OCI-LY1 (cell line): ENCODE results near the gene FRMD4A.

Experiments used
- H2AFZ ChIP-seq: fragments of 200-600 bp; sonication (generic), shearing (Covaris generic); 2 replicates; pipeline ENCODE4 v1.6.0; 2014; ENCODE audit warnings: antibody characterized with exemption, mild to moderate bottlenecking, low read length
- H3F3A ChIP-seq: fragments of 200-600 bp; sonication (generic), shearing (Covaris generic); 2 replicates; pipeline ENCODE4 v1.6.0; 2014; ENCODE audit warnings: mild to moderate bottlenecking, antibody characterized with exemption, low read length, moderate library complexity; ENCODE audit not compliant: insufficient read depth
- H3K27ac ChIP-seq: fragments of 200-600 bp; sonication (generic); 2 replicates; pipeline ENCODE4 v1.5.1; 2014; ENCODE audit warnings: low read length, mixed run types, mild to moderate bottlenecking, low read depth; ENCODE audit not compliant: poor library complexity, severe bottlenecking
- H3K27me3 ChIP-seq: fragments of 200-600 bp; sonication (generic); 2 replicates; pipeline ENCODE4 v1.6.0; 2014; ENCODE audit warnings: antibody characterized with exemption, mild to moderate bottlenecking, low read length, moderate library complexity; ENCODE audit not compliant: insufficient read depth
- H3K36me3 ChIP-seq: fragments of 200-600 bp; sonication (generic); 2 replicates; pipeline ENCODE4 v1.6.1; 2014; ENCODE audit warnings: mild to moderate bottlenecking, antibody characterized with exemption, low read length, moderate library complexity, mixed read lengths; ENCODE audit not compliant: insufficient read depth
- H3K4me1 ChIP-seq: fragments of 200-600 bp; sonication (generic); 2 replicates; pipeline ENCODE4 v1.5.1; 2014; ENCODE audit warnings: mild to moderate bottlenecking, low read length, moderate library complexity; ENCODE audit not compliant: insufficient read depth, severe bottlenecking
- H3K4me2 ChIP-seq: fragments of 200-600 bp; sonication (generic), shearing (Covaris generic); 2 replicates; pipeline ENCODE4 v1.6.1; 2014; ENCODE audit warnings: low read length
- H3K4me3 ChIP-seq: fragments of 200-600 bp; sonication (generic); 2 replicates; pipeline ENCODE4 v1.5.1; 2014; ENCODE audit warnings: low read length, low read depth, mild to moderate bottlenecking, mixed read lengths; ENCODE audit not compliant: poor library complexity, severe bottlenecking
- H3K79me2 ChIP-seq: fragments of 200-600 bp; shearing (Covaris generic); 2 replicates; pipeline ENCODE4 v1.6.1; 2016; ENCODE audit warnings: mixed run types, low read length, mixed read lengths; ENCODE audit not compliant: insufficient read depth
- H3K9ac ChIP-seq: fragments of 200-600 bp; sonication (generic), shearing (Covaris generic); 2 replicates; pipeline ENCODE4 v1.6.1; 2014; ENCODE audit warnings: mild to moderate bottlenecking, low read length, mixed read lengths
- H3K9me2 ChIP-seq: fragments of 200-600 bp; sonication (generic), shearing (Covaris generic); 2 replicates; pipeline ENCODE4 v1.6.1; 2014; ENCODE audit warnings: low read depth, mild to moderate bottlenecking, low read length, mixed read lengths
- H3K9me3 ChIP-seq: fragments of 200-600 bp; shearing (Covaris generic); 2 replicates; pipeline ENCODE4 v1.6.1; 2014; ENCODE audit warnings: low read length, mixed read lengths
- H4K20me1 ChIP-seq: fragments of 200-600 bp; sonication (generic), shearing (Covaris generic); 2 replicates; pipeline ENCODE4 v1.6.0; 2016; ENCODE audit warnings: mild to moderate bottlenecking, low read length; ENCODE audit not compliant: insufficient read depth
- CTCF ChIP-seq: fragments of 200-600 bp; sonication (generic), shearing (Covaris generic); IDR thresholded peaks from 2 replicates; pipeline ENCODE4 v1.5.1; 2017; ENCODE audit warnings: mild to moderate bottlenecking, antibody characterized with exemption, low read length, moderate library complexity, mixed read lengths
- EZH2 ChIP-seq: fragments of 200-600 bp; sonication (generic), shearing (Covaris generic); IDR thresholded peaks from 2 replicates; pipeline ENCODE4 v1.8.0; 2017; ENCODE audit warnings: borderline replicate concordance, mixed run types, mild to moderate bottlenecking, antibody characterized with exemption, low read length, moderate library complexity, mixed read lengths

The FRMD4A gene

DNA sequence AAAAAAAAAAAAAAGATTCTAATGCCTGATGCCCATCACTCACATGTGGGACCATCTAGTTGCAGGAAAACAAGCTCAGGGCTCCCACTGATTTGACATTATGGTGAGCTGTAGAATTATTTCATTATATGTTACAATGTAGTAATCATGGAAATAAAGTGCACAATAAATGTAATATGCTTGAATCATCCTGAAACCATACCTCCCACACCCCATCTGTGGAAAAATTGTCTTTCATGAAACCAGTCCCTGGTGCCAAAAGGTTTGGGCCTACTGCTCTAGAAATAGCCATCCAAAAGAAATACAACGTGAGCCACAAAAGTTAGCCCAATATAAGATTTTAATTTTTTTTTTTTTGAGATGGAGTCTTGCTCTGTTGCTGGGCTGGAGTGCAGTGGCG, 478.8 kb downstream of the FRMD4A start:
- no peak overlapping the region for H3K9ac ChIP-seq
- no peaks in the 10 kb centered on the region for H3K27me3 ChIP-seq
- H3K79me2 ChIP-seq, result no peaks in the 10 kb centered on the region
- H3K9me2 ChIP-seq, result no peaks in the 10 kb centered on the region
- H2AFZ ChIP-seq, result no peak overlapping the region
- H3K36me3 ChIP-seq, result no peaks in the 10 kb centered on the region
- H3F3A ChIP-seq, result no peaks in the 10 kb centered on the region
- no peak overlapping the region for H3K27ac ChIP-seq
- H3K4me3 ChIP-seq, result no peak overlapping the region
- no peaks in the 10 kb centered on the region for H3K4me1 ChIP-seq
- no peaks in the 10 kb centered on the region for H3K9me3 ChIP-seq
- no peaks in the 10 kb centered on the region for H4K20me1 ChIP-seq
- TF ChIP-seq CTCF (no peak), EZH2 (no peak)
- no peak overlapping the region for H3K4me2 ChIP-seq

- no peaks in the 10 kb centered on the region for H3K9me3 ChIP-seq
- no peaks in the 10 kb centered on the region for H3K4me1 ChIP-seq
- no peak overlapping the region for H3K4me2 ChIP-seq
- no peaks in the 10 kb centered on the region for H3F3A ChIP-seq
- no peaks in the 10 kb centered on the region for H3K79me2 ChIP-seq
- no peaks in the 10 kb centered on the region for H3K27me3 ChIP-seq
- no peak for TF ChIP-seq EZH2
- no peaks in the 10 kb centered on the region for H4K20me1 ChIP-seq
- no peaks in the 10 kb centered on the region for H3K36me3 ChIP-seq
- no peak overlapping the region for H3K27ac ChIP-seq
- H2AFZ ChIP-seq, result no peak overlapping the region
- no peak overlapping the region for H3K4me3 ChIP-seq
- H3K9me2 ChIP-seq, result no peaks in the 10 kb centered on the region
- H3K9ac ChIP-seq, result no peak overlapping the region
These were observed 481.9 kb downstream of the FRMD4A start for GRCh38 chr10:13848520-13849445.

DNA sequence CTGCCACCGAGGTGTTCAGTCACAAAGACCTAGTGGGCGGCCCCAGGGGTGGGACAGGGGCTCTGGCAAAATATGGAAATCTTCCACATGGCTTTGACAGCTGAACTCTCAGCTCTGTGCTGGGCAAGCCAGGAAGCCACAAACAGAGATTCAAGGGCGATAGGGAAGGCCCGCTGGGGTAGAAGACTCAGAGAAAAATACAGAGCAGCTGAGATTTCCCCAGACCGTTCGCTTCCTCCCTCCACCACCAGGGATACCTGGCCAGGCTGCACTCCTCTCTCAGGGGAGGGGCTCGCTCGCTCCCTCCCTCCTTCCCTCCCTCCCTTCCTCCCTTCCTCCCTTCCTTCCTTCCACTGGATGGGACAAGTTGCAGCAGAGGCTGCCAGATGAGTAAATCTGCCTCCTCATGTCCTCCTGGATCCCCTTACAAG, 483.5 kb downstream of the FRMD4A start:
- Histone ChIP-seq H3K27ac (no peak overlapping the region), H3K9ac (no peak overlapping the region), H3K27me3 (no peaks in the 10 kb centered on the region), H3K4me2 (no peak overlapping the region), H3K9me2 (no peaks in the 10 kb centered on the region), H3K36me3 (no peaks in the 10 kb centered on the region), H3F3A (no peaks in the 10 kb centered on the region), H3K4me3 (no peak overlapping the region), H2AFZ (no peak overlapping the region), H3K9me3 (no peaks in the 10 kb centered on the region), H3K79me2 (no peaks in the 10 kb centered on the region), H3K4me1 (no peaks in the 10 kb centered on the region), H4K20me1 (no peaks in the 10 kb centered on the region)
- no peak for TF ChIP-seq CTCF
- no peak for TF ChIP-seq EZH2
